GM15510 (cell line): Measurements from ENCODE around the gene CAND2.

Experiments
- POLR2A ChIP-seq: IDR thresholded peaks from 3 replicates; pipeline ENCODE4 v1.6.1; 2011; ENCODE audit warnings: borderline replicate concordance; ENCODE audit not compliant: insufficient read length; ENCODE audit errors: extremely low read depth

The CAND2 gene

DNA sequence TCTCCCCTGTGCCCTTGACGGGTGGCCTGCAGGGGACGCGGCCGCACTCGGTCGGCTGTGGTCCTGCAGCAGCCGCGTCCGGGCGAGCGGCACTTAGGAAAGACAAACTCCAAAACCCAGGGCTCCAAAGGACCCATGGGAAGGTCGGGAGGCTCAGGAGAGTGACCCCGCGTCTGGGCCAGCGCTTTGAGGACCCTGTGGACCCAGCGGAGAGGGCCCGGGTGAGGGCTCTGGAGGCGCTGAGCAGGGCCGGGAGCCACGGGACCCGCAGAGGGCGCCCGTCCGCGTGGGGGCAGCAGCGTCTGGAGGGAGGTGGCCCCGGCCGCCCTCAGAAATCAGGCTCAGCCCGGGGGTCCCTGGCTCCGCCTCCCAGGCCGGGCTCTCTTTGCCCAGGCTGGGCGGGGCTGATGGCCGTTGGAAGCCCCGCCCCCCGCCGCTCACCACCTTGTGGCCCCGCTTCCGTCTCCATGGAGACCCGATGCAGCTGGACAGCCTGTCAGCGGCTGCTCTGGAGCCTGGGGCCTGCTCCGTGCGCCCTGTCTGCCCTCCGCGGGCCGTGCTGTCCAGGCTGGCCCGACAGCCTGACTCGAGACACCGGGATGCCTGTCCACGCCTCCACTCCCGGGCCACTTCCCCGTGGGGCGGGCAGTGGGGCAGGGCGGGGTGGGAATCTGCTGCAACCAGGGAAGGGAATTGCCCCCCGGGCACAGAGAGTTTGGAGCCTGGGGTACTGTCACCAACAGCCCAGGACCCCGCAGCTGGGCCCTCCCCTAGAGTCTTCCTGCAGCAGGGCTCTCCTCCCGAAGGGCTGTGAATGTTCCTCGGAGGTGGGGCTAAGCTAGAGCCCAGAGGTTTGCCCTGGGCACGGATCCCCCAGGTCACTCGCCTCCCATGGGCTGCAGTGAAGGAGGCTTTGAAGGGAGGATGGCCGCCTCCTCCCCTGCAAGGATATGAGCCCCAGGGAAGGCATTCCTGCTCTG lies 79.7 kb downstream of the CAND2 start:
- no peak for TF ChIP-seq POLR2A

- TF ChIP-seq POLR2A = no peak
These were observed 80.6 kb downstream of the CAND2 start for GRCh38 chr3:12877040-12877439.

GRCh38 chr3:12878141-12878574 lies 81.7 kb downstream of the CAND2 start:
- TF ChIP-seq POLR2A = no peak

- no peak for TF ChIP-seq POLR2A
These were observed 82.8 kb downstream of the CAND2 start for GRCh38 chr3:12879191-12879815.

- TF ChIP-seq POLR2A = no peak
These were observed 86.1 kb downstream of the CAND2 start for GRCh38 chr3:12882336-12883310.

DNA sequence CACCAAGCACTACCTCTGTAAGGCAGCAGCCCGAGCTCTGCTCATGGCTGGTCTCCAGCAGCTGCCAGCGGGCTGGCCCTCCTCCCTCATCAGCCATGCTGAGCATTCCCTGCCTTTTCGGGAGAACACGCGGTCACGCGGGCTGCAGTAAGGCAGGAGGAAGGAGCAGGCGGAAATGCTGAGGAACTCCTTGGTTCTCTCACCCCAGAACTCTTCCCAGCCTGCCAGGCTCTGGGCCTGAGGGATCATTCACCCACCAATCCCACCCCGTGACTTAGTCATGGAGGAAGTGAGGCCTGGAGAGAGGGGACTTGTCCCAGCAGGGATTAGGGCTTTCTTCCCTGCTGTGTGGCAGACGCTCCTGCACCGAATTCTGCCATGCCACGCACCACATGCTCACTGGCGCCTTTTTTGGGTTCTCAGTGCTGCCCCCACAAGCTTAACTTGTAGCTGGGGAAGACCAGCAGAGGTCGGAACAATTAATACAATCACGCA lies 87.8 kb downstream of the CAND2 start:
- TF ChIP-seq POLR2A = no peak
